CD4-positive, alpha-beta T cell treated with Interleukin-15 for 4 hours (primary cell): ENCODE measurements around the gene WDFY2.
"Not testable (repeated sequence)": the region's sequence is repeated elsewhere in the genome, so short reads cannot be mapped to it uniquely, and the experiment has no call there.

Source experiments
- DNase-seq: peaks from one replicate; pipeline ENCODE4 v3.0.0-alpha.2; 2020; ENCODE audit warnings: low spot score

The WDFY2 gene

DNA sequence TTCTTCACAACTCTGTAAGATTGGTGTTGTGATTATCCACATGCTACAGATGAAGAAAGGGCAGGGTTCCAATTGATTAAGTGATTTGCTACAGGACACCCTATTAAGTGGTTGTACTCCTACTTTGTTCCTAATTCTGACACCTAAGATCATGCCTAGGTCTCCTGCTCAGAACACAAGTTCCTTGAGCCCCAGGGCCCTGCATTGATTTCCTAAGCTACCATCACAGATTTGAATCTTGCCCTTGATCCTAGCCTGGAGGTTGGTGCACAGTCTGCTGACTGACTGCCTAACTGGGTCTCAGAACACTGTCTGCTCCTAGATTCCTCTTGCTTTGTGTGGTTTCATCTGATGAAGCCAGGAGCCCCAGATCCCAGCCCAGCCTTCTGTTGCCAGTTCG is 19.6 kb upstream of the WDFY2 start:
- no peak for DNase-seq

DNA sequence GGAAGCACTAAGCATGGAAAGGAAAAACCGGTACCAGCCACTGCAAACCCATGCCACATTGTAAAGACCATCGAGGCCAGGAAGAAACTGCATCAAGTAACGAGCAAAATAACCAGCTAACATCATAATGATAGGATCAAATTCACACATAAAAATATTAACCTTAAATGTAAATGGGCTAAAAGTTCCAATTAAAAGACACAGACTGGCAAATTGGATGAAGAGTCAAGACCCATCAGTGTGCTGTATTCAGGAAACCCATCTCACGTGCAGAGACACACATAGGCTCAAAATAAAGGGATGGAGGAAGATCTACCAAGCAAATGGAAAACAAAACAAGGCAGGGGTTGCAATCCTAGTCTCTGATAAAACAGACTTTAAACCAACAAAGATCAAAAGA is 15.3 kb upstream of the WDFY2 start:
- not testable (repeated sequence) for DNase-seq

DNA sequence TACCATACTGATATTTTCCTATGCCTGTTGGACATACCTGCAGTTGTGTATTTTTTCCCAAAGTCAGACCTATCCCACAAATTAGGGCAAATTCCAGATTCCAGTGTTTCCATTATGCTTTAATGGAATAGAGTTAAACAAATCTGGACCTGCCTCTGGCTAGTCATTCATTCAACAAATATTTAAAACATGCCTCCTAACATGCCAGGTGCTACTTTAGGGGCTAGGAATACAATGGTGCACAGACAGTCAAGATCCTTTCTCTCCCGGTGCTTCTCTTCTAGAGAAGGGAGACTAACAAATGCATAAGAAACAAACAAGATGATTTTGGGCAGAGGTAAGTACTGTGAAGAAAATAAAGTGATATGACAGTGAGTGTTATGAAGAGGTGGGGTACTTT is 7.5 kb upstream of the WDFY2 start:
- no peak for DNase-seq

DNA sequence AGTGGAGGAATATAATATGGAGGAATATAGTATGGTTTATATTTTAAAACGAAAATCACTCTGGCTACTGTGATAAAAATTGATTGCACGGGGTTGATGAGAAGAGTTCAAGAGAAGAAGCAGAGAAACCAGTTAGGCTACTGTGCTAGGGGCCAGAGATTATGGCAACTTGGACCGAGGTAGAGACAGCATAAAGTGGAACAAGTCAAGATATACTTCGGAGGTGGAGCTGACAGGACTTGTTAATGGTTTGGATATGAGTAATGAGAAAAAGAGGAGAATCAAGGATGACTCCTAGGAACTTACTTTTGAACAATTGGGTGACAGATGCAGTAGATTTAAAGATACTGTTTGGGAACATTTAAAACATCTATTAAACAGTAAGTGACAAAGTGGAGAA is 6.6 kb upstream of the WDFY2 start:
- no peak for DNase-seq

DNA sequence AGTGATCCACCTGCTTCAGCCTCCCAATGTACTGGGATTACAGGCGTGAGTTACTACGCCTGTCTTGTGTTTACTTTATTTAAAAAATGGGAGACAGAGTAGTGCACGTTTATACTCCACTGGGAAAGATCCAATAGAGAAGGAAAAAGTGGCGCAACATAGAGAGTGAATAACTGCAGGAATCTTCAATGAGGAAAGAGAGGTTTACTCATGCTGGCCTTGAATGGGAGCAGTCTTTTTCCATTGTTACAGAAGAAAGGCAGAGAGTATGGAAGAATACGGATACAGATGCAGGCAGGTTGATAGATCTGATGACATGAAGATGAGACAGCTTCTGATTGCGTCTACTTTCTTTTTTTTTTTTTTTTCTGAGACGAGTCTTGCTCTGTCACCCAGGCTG is 4.6 kb upstream of the WDFY2 start:
- no peak for DNase-seq

DNA sequence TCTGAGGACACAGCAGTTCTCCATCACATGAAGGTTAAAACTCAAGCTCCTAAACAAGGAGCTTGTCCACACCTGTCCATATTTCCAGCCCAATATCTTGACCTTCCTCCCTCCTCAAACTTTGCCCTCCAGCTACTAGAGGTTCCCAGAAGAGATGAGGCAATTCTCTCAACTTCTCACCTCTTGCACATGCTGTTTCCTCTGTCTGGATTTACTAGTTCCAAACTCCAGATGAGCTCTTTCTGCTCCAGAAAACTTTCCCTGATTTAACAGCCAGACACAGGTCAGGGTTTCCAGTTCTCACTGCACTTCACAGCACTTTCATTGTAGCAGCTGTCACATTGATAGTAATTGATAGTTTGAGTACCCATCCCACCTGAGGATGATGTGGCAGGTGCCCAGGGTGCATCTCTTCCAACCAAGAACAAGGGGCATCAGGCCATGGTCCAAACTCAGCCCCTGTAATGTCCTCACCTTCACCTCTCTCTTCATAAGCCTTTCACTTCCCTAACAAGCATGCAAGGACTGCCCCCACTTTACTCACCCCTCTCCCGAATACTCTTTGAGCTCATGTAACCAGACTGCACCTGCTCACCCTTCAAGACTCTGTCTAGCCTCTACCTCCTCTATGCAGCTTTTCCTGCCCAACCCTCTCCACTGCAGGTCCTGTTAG is 3.0 kb upstream of the WDFY2 start:
- DNase-seq, result no peak

DNA sequence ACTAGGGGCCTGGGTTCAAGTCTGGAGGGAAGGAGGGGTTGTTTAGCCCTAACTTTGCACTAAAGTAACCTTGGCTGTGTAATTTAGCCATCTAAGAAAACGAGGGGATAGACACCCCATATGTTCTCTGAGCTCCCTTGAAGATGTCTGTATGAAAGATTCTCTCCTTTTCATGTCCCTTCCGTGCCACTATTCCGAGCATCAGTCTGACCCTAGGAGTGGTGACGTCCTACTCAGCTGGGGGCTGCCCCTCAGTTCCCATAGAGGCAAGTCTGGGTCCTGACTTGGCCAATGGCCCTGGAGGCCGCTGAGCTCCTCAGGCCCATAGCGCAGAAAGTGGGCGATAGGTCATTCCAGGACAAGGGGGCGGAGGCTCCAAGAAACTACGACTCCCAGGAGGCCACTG is 790 bp upstream of the WDFY2 start:
- no peak for DNase-seq

DNA sequence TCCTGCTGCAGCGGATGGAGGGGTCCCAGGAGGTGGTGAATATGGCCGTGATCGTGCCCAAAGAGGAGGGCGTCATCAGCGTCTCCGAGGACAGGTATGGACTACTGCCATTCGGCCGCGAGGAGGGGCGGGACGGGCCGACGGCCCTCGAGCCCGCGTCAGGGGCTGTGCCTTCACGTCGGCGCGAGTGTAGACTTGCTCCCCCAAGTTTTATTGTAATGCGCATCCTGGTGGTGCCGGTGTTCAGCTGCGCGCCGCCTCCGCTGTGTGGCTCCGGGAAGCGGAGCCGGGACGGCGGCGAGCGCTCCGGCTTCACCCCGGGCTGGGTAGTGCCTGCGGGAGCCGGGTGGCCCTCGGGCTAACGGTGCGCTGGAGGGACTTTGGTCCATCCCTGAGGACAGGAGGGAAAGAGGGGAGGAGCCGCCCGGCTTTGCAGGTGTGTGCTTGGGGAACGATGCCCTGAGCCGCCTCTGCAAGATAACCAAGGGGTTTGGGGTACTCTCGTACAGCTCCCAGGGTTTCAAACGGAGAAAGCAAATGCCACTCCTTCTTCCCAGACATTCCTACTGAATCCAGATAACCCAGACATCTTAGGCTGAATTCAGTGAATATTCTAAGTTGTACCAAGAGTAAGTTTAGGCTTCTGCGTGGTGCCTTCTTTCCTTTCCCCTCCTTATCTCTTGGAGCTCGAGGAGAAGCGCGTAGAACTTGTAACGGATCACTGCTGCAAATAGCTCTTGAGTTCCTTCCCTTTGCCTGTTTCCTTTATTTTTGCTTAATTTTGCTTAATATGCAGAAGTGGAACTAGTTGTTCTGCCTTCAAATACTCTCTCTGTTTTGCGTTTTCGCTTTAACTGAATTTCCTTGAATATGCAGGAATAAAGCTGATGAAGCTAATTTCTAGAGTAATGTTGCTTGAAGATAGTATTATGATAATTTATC is 740 bp downstream of the WDFY2 start:
- peak; percentile 74 for DNase-seq

DNA sequence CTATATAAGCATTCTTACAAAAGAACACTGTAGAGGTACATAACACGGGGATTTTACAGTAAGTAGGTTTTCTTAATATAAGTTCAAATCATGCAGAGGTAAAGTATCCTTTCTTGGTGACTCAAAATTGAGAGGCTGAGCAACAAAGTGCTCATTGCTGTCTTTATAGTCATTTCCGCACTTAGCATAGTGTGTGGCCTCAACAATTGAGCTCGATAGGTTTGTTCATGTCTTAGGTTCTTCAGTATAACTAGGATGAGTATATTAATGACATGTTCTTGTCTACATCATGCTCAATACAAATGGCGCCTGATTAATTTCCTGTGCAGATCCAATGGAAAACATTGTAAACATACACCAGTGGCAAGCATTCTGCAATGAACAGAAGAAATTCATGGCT is 1.4 kb downstream of the WDFY2 start:
- peak; percentile 29 for DNase-seq

DNA sequence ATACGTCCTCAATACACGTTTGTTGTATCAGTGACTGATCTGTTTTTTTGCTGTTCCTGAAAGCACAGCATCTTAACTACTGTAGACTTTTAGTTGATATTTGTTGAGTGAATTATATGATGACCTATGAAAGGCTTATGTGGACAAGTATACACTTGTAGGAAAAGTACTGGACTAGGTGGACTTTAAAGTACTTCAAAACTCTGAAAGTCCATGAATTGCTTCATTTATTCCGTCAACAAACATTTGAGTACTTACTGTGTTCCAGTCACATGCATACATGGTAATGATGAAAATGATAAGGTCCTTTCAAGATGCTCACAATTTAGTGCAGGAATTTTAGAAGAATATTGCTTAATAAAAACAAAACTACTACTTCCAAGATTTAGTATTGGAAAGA is 3.1 kb downstream of the WDFY2 start:
- no peak for DNase-seq

DNA sequence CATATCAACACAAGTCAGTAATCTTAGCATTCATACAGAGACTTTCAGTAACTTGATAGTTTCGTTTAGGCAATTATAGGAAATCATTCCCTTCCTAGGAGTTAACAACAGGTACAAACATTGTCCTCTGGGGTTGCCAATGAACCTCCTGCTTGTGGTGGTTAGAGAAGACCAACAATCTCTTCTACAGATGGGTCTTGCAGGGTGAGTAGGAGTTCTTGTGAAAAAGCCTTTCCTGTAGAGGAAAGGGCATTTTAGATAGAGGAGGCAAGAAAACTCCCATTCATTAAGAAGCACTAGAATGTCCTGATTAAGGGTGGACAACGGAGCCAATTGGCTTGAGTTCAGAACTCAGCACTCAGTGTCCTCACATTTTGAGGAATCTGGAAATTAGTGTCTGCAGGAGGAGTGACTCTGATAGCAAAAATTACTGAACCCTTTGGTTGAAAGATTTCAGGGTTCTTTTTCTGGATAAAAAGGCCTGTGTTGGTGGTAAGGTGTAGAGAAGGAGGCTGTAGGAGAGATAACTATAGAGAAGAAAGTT is 4.2 kb downstream of the WDFY2 start:
- no peak for DNase-seq

DNA sequence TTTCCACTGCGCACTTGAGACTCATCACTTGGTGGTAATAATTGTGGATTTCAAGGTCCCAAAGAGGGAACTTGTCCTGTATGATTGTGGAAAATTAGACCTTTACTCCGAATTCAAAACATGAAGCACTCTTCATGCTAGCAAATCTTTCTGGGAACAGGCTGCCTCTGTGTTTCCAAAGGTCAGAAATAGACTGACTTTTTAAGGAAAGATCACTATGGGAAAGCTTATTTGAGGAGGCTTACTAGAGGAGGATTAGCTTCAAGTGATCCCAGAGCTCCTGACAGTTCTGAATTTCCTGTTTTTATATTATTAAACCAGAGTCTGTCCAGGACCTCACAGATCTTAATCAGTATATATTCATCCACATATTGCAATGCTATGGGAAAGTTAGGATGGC is 5.5 kb downstream of the WDFY2 start:
- DNase-seq, result no peak

DNA sequence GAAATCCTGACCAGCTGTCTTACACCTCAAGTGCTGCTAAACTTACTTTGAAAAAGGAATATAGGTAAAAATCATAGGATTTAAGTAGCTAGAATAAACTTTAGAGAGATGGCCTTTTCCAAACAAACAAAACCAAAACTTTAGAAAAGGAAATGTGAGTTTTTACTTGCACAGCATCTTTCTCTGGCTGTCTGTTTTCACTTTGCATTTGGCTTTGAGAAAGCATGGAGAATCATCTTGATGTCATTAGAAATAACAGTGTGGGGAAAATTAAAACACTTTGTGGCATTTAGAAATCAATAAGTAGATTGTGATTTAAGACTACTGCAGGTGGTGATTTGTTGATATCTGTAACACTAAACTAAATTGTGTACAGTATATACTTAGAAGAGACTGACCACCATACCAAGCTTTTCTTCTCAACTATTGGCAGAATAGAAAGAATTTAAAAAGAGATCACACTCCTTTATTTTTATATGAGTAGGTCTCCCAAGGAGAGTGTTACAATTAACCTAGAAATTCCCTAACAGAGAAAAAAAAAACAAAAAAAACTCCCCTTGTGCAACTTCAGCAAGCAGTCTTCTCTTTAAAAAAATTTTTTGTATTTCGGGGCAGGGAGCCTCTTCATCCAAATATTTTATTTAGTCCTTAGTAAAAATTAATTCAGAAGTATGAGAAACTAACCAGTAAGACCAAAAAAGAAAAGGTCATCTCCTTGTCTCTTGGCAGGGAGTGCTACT is 6.1 kb downstream of the WDFY2 start:
- no peak for DNase-seq

DNA sequence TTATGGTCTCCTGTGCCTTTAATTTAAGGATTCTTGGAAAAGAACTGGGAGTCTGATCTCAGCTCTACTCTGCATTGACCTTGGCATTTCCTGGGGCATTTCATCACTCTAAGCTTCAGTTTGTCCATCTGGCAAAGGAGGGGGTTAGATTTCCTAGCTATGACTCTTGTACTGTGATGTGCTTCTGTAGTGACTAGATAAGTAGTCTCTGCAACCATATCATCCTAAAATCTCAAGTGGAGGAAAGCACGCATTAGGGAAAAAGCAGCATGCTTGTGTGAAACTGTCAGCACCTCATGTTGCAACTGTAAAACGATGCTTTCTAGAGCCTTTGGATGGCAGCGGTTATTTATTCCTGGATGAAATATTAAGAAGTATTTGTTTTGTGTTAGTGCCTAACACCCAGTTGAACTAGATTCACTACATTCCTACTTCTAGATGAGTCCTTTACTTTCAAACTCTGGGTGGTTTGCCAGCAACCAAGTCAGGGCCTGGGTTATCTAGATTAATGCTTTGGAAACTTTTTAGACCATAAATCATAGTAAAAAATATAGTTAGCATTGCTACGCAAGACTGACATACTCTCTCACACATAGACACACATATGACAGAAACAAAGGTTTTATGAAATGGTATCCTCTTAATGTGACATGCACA is 6.8 kb downstream of the WDFY2 start:
- DNase-seq, result no peak

DNA sequence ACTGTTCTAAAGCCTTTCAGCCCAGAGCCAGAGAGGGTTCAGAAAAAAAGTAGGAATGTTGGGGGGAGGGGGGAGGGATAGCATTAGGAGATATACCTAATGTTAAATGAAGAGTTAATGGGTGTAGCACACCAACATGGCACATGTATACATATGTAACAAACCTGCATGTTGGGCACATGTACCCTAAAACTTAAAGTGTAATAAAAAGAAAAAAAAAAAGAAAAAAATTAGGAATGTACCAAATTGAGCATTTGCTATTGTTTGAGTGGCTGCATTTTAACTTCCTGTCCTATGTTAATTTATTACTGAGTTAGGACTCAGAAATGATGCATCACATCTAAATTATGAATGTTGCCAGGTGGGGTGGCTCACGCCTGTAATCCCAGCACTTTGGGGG is 7.7 kb downstream of the WDFY2 start:
- DNase-seq, result not testable (repeated sequence)

DNA sequence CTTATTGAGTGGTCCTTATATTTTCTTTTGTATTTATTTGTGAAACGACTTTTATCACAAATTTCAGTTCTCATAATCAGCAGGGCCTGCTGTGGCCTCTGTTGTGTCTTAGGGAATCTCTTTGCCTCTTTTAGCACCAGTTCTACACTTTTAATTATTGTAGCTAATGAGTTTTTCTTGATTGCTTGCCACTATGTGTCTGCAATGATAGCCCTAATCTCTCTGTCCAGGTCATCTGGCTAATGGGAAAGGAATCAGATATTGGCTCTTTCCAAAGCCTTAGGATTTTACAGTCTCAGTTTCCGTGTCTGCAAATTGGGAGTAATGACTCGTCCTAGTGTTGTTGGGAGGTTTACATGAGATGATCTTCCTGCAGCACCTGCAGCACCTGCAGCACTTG is 10.2 kb downstream of the WDFY2 start:
- no peak for DNase-seq

DNA sequence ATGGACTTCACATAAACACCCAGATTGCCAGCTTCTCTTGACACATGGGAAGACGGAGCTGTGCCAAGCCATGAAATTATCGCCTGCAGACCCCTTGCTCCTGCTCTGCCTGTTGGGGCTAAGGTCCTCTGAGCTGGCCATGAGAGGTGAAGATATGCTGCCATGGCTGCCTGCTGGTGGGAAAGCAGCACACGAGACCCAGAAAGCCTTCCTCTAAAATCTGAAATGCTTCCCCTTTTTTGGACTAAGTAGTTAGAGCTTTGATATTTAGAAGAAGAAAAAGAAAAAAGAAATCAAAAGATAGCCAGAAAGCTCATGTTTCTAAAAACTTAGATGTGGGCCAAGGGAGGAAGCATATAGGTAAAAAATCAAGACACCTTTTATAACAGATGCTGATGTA is 11.2 kb downstream of the WDFY2 start:
- DNase-seq, result no peak

DNA sequence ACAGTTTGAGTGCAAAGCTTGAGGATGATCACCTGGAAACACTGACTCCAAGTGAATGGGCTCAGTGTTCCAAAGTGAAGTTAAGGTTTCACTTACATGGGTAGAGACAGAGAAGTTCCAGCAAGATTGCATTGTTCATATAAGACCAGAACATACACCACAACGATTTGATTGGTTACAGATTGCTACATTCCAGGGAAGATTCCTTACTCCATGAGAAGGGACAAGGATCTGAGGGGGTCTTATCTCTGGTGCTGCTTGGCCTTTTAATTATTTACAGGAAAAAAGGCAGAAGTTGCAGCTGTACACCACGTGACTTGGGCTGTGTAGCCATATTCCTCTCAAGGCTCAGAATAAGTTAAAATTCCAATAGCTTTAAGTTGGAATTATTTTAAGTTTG is 12.3 kb downstream of the WDFY2 start:
- no peak for DNase-seq

DNA sequence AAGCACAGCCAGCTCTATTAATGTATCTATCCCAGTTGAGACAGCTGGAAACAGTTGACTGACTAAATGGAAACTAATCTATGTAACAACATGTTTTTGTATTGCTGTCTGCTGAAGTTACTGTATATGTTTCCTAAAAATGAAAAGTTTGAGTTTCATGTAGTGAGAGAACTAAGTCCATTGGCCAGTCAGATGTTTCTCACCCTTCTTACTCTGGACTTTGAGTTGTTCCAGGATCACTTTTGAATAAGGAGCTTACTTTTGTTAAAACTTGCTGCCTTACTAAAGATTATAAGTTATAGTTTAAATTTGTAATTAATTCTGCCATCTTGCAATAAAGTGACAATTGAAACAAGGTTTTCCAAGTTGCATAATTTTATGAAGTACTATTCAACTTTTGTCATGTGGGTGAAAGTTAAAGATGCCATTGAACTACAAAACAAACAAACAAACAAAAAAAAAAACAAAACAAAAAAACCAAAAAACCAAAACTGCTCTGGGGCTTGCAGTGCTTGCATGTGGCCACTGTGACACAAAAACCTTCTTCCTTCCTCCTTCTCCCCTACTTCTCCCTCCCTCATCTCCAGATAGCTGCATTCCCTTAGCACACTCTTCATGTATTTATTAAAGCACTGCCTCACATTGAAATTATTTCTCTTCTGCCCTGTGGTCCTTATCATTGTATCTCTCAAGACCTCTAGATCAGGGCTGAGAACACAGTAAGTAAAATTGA is 15.3 kb downstream of the WDFY2 start:
- no peak for DNase-seq

DNA sequence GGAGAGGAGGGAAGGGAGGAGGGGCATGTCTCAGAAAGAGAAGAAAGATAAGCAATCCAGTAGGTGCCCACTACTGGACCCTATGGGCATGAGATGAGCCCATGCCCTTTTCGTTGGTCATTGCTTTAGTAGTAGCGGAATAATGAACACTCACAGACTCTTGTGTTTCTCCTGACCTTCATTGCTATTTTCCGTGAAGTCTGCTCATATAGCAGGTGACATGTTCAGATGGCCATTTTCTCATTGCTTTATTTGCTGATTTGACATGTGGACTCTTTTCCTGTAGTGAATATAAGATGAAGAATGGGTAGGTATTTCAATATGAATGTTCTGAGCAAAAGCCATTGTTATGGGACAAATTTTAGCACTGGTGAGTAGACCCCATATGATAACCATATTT is 16.4 kb downstream of the WDFY2 start:
- no peak for DNase-seq
